Measurements from ENCODE around the gene UGT1A5.

The UGT1A5 gene

GRCh38 chr2:233686928-233687327 is 25.8 kb upstream of the UGT1A5 start:
- Histone ChIP-seq H3K36me3 (ENCODE audit: low read length) (no peaks in the 10 kb centered on the region), H3F3A (ENCODE audit: insufficient read depth) (no peaks in the 10 kb centered on the region), H3K4me3 (ENCODE audit: insufficient read depth, low read length, poor library complexity, severe bottlenecking) (no peak overlapping the region), H3K9me2 (replicated peaks; ENCODE audit: insufficient read depth, low read length) (no peaks in the 10 kb centered on the region), H3K27ac (ENCODE audit: low read depth, low read length) (no peak overlapping the region), H3K9ac (ENCODE audit: low read length) (no peak overlapping the region), H3K79me2 (ENCODE audit: insufficient read depth, low read length) (no peaks in the 10 kb centered on the region), H3K4me2 (ENCODE audit: low read depth, low read length, poor library complexity, severe bottlenecking) (no peak overlapping the region), H3K9me3 (ENCODE audit: insufficient read depth, low read length) (no peaks in the 10 kb centered on the region), H4K20me1 (ENCODE audit: low read depth, low read length) (no peaks in the 10 kb centered on the region), H2AFZ (ENCODE audit: low read depth, low read length, severe bottlenecking) (no peak overlapping the region), H3K27me3 (ENCODE audit: low read length) (no peaks in the 10 kb centered on the region)
- TF ChIP-seq CTCF (IDR thresholded peaks at IDR 0.05; ENCODE audit: insufficient read depth, low read length, poor library complexity, severe bottlenecking) (no peak), EZH2phosphoT487 (conservative IDR thresholded peaks at IDR 0.05; ENCODE audit: low read length) (no peak)

GRCh38 chr2:233688341-233688740 is 24.4 kb upstream of the UGT1A5 start:
- Histone ChIP-seq H3K79me2 (ENCODE audit: insufficient read depth, low read length) (no peaks in the 10 kb centered on the region), H3F3A (ENCODE audit: insufficient read depth) (no peaks in the 10 kb centered on the region), H4K20me1 (ENCODE audit: low read depth, low read length) (no peaks in the 10 kb centered on the region), H3K4me3 (ENCODE audit: insufficient read depth, low read length, poor library complexity, severe bottlenecking) (no peak overlapping the region), H3K36me3 (ENCODE audit: low read length) (no peaks in the 10 kb centered on the region), H3K27ac (ENCODE audit: low read depth, low read length) (no peak overlapping the region), H3K4me2 (ENCODE audit: low read depth, low read length, poor library complexity, severe bottlenecking) (no peak overlapping the region), H3K27me3 (ENCODE audit: low read length) (no peaks in the 10 kb centered on the region), H3K9me3 (ENCODE audit: insufficient read depth, low read length) (no peaks in the 10 kb centered on the region), H3K9me2 (replicated peaks; ENCODE audit: insufficient read depth, low read length) (no peaks in the 10 kb centered on the region), H3K9ac (ENCODE audit: low read length) (no peak overlapping the region), H2AFZ (ENCODE audit: low read depth, low read length, severe bottlenecking) (no peak overlapping the region)
- TF ChIP-seq CTCF (IDR thresholded peaks at IDR 0.05; ENCODE audit: insufficient read depth, low read length, poor library complexity, severe bottlenecking) = no peak
- no peak for TF ChIP-seq EZH2phosphoT487 (conservative IDR thresholded peaks at IDR 0.05; ENCODE audit: low read length)

GRCh38 chr2:233689031-233689430 is 23.7 kb upstream of the UGT1A5 start:
- no peaks in the 10 kb centered on the region for H4K20me1 ChIP-seq (ENCODE audit: low read depth, low read length)
- no peaks in the 10 kb centered on the region for H3K9me2 ChIP-seq (replicated peaks; ENCODE audit: insufficient read depth, low read length)
- H3K27me3 ChIP-seq (ENCODE audit: low read length) = no peaks in the 10 kb centered on the region
- no peaks in the 10 kb centered on the region for H3F3A ChIP-seq (ENCODE audit: insufficient read depth)
- H3K79me2 ChIP-seq (ENCODE audit: insufficient read depth, low read length) = no peaks in the 10 kb centered on the region
- H3K27ac ChIP-seq (ENCODE audit: low read depth, low read length) = no peak overlapping the region
- H3K9me3 ChIP-seq (ENCODE audit: insufficient read depth, low read length) = no peaks in the 10 kb centered on the region
- TF ChIP-seq CTCF (IDR thresholded peaks at IDR 0.05; ENCODE audit: insufficient read depth, low read length, poor library complexity, severe bottlenecking) (no peak), EZH2phosphoT487 (conservative IDR thresholded peaks at IDR 0.05; ENCODE audit: low read length) (no peak)
- H2AFZ ChIP-seq (ENCODE audit: low read depth, low read length, severe bottlenecking) = no peak overlapping the region
- H3K36me3 ChIP-seq (ENCODE audit: low read length) = no peaks in the 10 kb centered on the region
- no peak overlapping the region for H3K4me2 ChIP-seq (ENCODE audit: low read depth, low read length, poor library complexity, severe bottlenecking)
- H3K4me3 ChIP-seq (ENCODE audit: insufficient read depth, low read length, poor library complexity, severe bottlenecking) = no peak overlapping the region
- no peak overlapping the region for H3K9ac ChIP-seq (ENCODE audit: low read length)

Measured in SU-DHL-6 (cell line).